ENCODE measurements around the gene FOXL2NB.

GRCh38 chr3:138944929-138945708 is 1.9 kb upstream of the FOXL2NB start:
- TF ChIP-seq CTCF (IDR thresholded peaks at IDR 0.05; ENCODE audit: insufficient read depth, low read length, poor library complexity, severe bottlenecking) (no peak), EZH2phosphoT487 (conservative IDR thresholded peaks at IDR 0.05; ENCODE audit: low read length) (no peak)

Data from SU-DHL-6 (cell line).